ENCODE data around the gene PRSS38.

DNA sequence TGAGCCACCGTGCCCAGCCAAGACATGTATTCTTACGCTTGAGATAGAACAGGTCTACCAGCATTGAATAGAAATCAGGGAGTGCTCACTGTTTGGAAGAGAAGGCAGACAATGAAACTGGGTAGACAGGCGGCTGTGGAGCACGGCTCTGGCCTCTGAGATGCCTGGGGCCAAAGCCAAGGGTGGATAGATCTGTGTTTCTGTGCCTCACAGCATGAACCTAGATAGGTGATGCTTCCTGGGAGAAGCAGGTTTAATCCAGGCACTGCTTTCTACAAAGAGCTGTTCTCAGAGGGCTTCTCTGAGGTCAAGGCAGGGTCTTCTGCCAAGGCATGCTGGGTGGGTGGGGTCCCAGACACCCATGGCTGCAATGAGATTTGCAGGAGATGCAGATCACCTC is 24.6 kb upstream of the PRSS38 start:
- TF ChIP-seq, protein P1, sequence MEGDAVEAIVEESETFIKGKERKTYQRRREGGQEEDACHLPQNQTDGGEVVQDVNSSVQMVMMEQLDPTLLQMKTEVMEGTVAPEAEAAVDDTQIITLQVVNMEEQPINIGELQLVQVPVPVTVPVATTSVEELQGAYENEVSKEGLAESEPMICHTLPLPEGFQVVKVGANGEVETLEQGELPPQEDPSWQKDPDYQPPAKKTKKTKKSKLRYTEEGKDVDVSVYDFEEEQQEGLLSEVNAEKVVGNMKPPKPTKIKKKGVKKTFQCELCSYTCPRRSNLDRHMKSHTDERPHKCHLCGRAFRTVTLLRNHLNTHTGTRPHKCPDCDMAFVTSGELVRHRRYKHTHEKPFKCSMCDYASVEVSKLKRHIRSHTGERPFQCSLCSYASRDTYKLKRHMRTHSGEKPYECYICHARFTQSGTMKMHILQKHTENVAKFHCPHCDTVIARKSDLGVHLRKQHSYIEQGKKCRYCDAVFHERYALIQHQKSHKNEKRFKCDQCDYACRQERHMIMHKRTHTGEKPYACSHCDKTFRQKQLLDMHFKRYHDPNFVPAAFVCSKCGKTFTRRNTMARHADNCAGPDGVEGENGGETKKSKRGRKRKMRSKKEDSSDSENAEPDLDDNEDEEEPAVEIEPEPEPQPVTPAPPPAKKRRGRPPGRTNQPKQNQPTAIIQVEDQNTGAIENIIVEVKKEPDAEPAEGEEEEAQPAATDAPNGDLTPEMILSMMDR (IDR thresholded peaks at IDR 0.05) = no peak
- no peak for TF ChIP-seq POLR2A (IDR thresholded peaks at IDR 0.05)

Measured in prostate gland (tissue), 2 donors.